T-helper 2 cell treated with Interferon-gamma antibody and Interleukin-4, amounts not matched to agents 100 ng/mL and 5 ng/mL, for 36 hours (primary cell): ENCODE results near the gene CD244. TPM values are rescaled to one million over a fixed set of nuclear protein-coding genes. Genes with fewer than 3 reads are reported as not detected.
"Not testable (repeated sequence)": the region's sequence is repeated elsewhere in the genome, so short reads cannot be mapped to it uniquely, and the experiment has no call there.

Source experiments
- intact Hi-C: fragments of 100-400 bp; cut with micrococcal nuclease; formaldehyde crosslinking; loops from one replicate; pipeline ENCODE4 v1.15.1; 2023
- total RNA-seq: library from RNA; stranded (reverse); gene quantifications from 2 replicates; pipeline ENCODE4 v1.2.3, GENCODE V29; 2022

Gene CD244
- total RNA-seq, 1 donor from 2014 or later: 0.70 TPM

GRCh38 chr1:160880216-160880615 is 17.5 kb upstream of the CD244 start:
- intact Hi-C loops: no loop called here

DNA sequence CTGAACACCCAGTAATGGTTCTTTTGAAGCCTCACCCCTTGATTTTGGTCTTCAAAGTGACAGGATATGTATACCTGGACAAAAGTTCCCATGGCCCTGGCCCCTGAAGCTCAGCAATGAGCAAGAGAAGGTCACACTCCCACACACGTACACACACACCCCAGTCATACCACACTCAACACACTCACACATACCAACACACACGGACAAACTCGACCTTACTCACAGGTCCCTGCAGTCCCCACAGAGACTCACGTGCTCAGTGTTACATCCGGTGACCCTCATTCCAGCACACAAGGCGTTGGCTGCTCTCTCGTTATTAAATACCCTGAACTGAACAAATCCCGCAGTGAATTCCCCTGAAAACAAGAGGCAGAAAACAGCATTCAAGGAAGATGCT is 16.4 kb upstream of the CD244 start:
- intact Hi-C loops: no loop called here

GRCh38 chr1:160877221-160877620 is 14.5 kb upstream of the CD244 start:
- intact Hi-C loops: loop anchor here (1.0 kb wide), 1 partner anchor 42 kb away; no protein-coding TSS in a partner anchor

DNA sequence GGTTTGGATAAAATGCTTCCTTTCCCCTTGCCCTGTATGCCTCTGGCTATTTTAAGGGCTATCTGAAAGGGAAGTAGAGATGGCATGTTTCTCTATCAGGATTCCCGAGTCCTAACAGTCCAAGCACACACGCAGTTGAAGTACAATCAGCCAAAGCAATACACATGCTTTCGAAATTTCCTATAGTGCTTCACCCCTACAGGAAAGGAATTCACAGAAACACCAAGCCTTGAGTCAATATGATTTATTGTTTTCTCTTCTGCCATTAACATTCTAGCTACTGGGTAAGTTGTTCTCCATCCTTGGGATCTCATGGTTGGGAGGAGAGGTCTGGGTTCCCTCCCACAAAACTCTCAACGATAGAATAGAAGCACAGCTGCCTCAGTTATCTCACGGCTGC is 13.6 kb upstream of the CD244 start:
- intact Hi-C loops: no loop called here

DNA sequence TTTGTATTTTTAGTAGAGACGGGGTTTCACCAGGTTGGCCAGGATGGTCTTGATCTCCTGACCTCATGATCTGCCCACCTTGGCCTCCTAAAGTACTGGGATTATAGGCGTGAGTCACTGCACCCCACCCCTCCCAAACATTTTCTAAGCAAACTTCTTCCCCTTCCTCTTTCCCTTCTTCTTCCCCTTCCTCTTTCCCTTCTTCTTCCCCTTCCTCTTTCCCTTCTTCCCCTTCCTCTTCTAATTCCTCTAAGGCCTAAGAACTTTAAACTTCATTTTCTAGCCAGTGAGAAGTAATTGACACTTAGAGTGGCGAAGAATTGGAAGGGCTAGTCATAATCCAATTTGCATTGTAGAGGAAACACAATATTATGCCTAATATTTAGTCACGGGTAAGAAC is 12.9 kb upstream of the CD244 start:
- intact Hi-C loops: not testable (repeated sequence)

GRCh38 chr1:160874935-160875334 is 12.2 kb upstream of the CD244 start:
- intact Hi-C loops: no loop called here

DNA sequence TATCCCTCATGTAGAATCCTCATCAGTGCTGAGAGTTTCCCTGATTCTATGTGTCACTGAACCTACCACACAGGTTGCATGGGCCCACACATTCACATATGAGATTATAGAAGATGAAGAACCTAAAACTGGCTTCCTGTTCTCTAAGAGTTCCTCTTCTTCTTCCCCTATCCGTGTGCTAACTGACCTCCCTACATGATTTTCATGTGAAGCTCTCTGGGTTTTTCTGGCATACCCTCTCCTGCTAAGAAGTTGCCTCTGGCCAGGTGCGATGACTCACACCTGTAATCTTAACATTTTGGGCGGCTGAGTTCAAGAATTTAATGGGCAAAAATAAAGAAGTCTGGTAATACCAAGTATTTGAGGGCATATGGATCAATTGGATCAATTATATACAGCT is 5.5 kb upstream of the CD244 start:
- intact Hi-C loops: no loop called here

GRCh38 chr1:160867651-160868050 is 5.0 kb upstream of the CD244 start:
- intact Hi-C loops: not testable (repeated sequence)

DNA sequence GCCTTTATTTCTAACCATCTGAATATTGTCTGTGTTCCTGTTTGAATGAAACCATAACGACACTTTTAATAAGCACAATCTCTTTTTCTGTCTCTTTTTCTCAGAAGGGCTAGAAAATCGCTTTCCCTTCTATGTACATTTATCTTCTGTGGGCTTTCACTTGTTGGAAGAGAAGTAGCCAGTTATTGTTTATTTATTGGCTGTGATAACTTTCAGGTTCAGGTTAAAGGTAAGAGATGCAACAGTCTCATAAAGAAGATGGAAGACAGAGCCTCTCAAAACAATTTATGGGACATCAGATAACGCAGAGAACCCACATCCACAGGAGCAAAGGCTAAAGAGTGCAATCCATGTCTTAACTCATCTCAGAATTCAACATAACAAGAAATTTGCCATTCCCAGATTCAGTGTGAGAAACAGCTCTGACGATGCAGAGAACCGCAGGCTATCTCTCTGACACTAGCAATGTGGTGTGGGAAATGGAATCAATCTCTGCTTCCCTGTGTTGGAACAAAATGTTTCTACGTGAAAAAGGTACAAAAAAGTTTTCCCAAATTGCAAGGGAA is 4.1 kb upstream of the CD244 start:
- intact Hi-C loops: no loop called here

DNA sequence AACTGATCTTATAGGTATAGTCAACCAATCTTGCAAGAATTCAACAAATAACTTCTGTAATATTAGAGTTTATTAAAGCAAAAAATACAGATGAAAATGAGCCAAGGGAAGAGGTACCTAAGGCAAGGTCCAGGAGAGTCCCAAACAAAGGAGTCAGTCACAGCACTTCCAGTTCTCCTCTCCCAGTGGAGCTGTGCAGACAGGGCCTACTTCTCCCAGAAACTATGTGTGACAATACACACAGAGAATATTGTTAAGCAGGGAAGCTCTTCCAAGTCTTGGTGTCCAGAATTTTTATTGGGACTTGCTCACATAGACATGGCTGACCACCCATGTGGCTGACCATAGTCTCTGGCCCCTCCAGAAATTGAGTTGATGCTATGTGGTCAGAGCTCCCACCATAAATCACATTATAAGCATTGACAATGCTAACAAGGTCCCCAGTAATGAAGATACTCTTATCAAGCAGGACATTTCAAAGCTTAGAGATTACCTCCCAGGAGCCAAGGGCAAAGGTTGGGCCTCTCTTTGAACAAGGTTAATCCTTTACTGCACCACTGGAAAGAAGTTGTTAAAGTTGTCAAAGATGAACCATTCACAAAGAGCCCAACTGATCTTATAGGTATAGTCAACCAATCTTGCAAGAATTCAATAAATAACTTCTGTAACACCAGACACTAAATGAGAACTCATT is 3.5 kb upstream of the CD244 start:
- intact Hi-C loops: no loop called here

DNA sequence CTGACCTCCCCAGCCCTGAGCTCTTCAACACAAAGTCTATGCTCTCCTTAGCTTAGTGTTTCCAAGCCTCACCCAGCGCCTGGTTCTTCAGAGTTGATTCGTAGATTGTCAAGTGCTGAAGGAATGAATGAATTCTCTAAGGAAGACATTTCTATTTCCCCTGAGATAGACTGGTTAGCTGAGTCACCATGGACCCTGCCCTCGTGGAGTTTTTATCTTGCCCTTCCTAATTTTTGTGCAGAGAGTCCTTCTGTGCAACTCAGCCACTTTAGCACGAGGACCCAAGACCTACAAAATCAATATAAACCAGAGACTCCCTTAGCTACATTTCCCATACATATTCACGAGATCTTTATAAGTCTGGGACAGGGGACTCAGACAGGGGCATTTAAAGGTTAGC is 2.6 kb upstream of the CD244 start:
- intact Hi-C loops: no loop called here

DNA sequence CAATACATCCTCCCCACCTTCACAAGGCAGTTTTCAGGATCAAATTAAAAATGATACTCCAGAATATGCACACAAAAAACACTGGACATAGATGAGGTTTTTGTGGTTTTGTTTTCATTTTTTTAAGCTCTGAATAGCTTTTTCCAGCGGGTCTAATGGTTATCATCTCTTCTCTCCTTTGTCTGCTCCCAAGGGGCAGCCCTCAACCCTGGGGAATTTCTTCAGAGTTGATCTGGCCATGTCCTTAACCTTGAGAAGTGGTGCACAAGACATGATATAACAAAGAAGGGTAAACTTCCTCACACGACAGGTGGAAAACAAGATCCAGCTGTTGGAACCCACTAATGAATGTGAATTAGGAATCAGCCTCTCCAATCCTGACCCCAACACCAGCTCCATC is 1.5 kb upstream of the CD244 start:
- intact Hi-C loops: no loop called here

DNA sequence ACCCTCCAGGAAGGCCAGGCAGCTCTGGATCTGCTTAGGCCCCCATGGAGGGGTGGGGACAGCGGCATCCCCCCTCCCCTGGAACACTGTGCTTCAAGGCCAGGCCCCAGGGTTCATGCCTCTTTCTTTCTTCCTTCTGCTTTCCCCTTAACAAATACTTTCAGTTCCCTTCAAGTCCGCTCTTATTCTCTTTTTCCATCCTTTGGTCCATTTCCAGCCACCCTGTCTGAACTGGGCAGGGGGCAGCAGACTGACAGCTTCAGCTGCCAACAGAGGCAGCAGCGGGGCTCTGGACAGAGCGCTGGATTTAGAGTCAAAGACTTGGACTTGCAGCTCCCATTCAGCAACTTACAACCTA is 1.1 kb upstream of the CD244 start:
- intact Hi-C loops: no loop called here

DNA sequence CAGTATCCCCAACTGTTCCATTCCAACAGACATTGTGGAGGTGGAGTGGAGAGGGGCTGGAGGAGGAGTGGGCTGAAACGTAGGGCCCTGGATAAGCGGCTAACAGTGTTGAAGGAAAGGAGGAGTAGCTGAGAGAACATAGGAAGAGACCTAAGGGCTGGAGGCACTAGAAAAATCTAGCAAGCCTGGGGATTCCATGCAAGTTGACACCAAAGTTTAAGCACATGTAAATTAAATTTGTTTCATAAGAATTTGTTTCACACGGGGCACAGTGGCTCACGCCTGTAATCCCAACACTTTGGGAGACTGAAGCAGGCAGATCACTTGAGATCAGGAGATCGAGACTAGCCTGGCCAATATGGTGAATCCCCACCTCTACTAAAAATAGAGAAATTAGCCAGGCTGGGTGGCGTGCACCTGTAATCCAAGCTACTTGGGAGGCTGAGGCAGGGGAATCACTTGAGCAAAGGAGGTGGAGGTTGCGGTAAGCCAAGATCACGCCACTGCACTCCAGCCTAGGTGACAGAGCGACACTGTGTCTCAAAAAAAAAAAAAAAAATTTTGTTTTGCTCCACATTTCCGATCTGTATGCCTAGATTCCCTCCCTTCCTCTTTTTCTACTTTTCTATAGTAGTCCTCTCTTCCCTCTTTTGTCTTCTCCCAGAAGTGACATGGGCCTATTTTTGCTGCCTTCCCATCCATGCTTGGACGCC is 530 bp upstream of the CD244 start:
- intact Hi-C loops: no loop called here

- intact Hi-C loops: no loop called here
Observed at GRCh38 chr1:160860840-160861505, 1.7 kb downstream of the CD244 start.

DNA sequence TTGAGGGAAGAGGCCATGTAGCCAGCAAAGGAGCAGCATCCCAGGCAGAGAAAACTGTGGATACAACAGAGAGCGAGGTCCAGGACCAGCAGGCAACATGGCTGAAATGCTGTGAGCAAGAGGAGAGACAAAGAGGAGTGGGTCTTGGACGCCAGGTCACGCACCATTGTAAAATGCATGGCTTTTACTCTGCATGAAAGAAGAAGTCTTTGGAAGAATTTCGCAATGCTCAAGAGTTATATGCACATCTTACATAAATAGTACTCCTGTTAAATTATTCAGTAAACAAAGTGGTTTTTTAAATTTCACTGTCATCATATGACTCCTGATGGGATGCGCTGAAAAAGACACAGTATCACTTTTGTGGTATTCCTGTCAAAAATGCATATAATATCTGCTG is 3.5 kb downstream of the CD244 start:
- intact Hi-C loops: no loop called here

DNA sequence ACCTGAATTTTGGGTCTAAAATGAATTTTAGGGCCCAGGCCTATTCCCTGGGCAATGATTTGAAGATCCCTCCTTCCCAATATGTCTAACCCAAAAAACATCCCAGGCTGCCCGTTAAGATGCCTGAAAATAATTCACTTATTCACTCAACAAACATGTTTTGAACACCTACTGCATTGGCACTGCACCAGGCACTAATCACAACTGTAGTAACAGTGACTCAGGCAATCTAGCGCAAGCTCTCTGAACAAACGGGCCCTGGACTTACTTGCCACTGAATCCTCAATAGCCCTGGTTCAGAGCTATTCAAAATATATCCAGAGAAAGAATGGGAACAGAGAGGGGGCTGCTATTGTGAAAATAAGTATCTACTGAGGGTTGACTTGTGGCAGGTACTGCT is 4.2 kb downstream of the CD244 start:
- intact Hi-C loops: no loop called here

GRCh38 chr1:160858097-160858496 is 4.6 kb downstream of the CD244 start:
- intact Hi-C loops: no loop called here

- intact Hi-C loops: no loop called here
Observed at GRCh38 chr1:160855181-160855981, 7.3 kb downstream of the CD244 start.

GRCh38 chr1:160853754-160854153 is 8.9 kb downstream of the CD244 start:
- intact Hi-C loops: no loop called here

GRCh38 chr1:160853014-160853413 is 9.7 kb downstream of the CD244 start:
- intact Hi-C loops: no loop called here
